Fibroblast of the aortic adventitia (primary cell): ENCODE measurements around the gene SEC31A. TPM values are rescaled to one million over a fixed set of nuclear protein-coding genes. Genes with fewer than 3 reads are reported as not detected.

Experiments
- DNase-seq: peaks from one replicate; pipeline ENCODE4 v3.0.0-alpha.2; 2010; ENCODE audit warnings: low read depth
- H3K4me3 ChIP-seq: 2 replicates; pipeline ENCODE4 v1.5.1; 2011; ENCODE audit warnings: low read depth, mild to moderate bottlenecking, control low read depth, low read length, moderate library complexity
- total RNA-seq: library from RNA; depleted of rRNA; stranded (reverse); fragments of >200 nt; gene quantifications from 2 replicates; pipeline ENCODE4 v1.2.3, GENCODE V29; 2012; ENCODE audit warnings: low replicate concordance
- TF ChIP-seq, protein P1 (sequence below): IDR thresholded peaks from 2 replicates; pipeline ENCODE4 v1.5.1; 2011; ENCODE audit warnings: mild to moderate bottlenecking, low read length, control low read depth, inconsistent platforms; ENCODE audit not compliant: insufficient read depth

Gene SEC31A
- total RNA-seq, 1 donor: 392 TPM

- TF ChIP-seq, protein P1, sequence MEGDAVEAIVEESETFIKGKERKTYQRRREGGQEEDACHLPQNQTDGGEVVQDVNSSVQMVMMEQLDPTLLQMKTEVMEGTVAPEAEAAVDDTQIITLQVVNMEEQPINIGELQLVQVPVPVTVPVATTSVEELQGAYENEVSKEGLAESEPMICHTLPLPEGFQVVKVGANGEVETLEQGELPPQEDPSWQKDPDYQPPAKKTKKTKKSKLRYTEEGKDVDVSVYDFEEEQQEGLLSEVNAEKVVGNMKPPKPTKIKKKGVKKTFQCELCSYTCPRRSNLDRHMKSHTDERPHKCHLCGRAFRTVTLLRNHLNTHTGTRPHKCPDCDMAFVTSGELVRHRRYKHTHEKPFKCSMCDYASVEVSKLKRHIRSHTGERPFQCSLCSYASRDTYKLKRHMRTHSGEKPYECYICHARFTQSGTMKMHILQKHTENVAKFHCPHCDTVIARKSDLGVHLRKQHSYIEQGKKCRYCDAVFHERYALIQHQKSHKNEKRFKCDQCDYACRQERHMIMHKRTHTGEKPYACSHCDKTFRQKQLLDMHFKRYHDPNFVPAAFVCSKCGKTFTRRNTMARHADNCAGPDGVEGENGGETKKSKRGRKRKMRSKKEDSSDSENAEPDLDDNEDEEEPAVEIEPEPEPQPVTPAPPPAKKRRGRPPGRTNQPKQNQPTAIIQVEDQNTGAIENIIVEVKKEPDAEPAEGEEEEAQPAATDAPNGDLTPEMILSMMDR: no peak
- no peak overlapping the region for H3K4me3 ChIP-seq
- DNase-seq: peak; percentile 36
Measured at GRCh38 chr4:82792912-82793649, 97.9 kb downstream of the SEC31A start.

- no peak for DNase-seq
- TF ChIP-seq, protein P1: no peak
- no peak overlapping the region for H3K4me3 ChIP-seq
Measured at GRCh38 chr4:82791179-82791578, 99.8 kb downstream of the SEC31A start.

- TF ChIP-seq, protein P1: no peak
- DNase-seq: no peak
- H3K4me3 ChIP-seq: no peak overlapping the region
Measured at GRCh38 chr4:82790060-82790660, 100.8 kb downstream of the SEC31A start.

DNA sequence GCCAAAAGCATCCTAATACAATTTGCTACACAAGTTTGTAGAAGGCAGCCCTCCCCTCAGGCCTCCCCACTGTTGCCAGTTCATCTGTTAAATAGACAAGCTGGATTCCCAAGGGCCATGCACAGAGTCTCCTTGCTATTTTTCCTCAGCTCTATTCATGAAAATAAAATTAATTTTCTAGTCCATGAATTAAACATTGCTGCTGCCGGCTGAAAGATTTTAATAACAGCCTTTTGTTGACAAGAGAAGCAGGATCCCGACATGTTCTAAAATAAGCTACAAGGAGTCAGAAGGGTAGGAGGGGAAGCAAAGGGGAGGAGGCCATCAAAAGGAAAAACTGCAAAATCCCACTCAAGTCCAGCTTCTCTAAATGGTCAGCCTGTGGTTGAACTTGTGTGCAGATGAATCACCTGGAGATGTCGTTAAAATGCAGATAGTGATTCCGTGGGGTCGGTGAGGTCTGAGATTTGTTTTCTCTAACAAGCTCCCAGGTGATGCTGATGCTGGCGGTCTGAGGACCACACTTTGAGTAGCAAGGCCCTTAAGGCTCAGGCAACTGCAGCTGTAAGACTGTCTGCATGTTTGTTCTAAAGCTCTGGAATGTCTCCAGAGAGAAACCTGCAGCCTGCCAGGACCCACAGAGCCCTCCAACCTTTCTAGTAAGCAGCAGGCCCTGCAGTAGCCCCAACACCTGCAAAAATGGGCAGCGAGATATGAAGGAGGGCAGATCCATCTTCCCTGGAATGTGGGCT is 101.8 kb downstream of the SEC31A start:
- DNase-seq: no peak
- TF ChIP-seq, protein P1: no peak
- H3K4me3 ChIP-seq: no peak overlapping the region

GRCh38 chr4:82787342-82787741 is 103.6 kb downstream of the SEC31A start:
- no peak overlapping the region for H3K4me3 ChIP-seq
- peak; percentile 49 for DNase-seq
- TF ChIP-seq, protein P1: no peak

GRCh38 chr4:82786828-82787227 is 104.1 kb downstream of the SEC31A start:
- H3K4me3 ChIP-seq: no peak overlapping the region
- DNase-seq: no peak
- TF ChIP-seq, protein P1: no peak
